Urothelium cell line (cell line): ENCODE data around the gene SLC35E2B.
"Not testable (repeated sequence)": the region's sequence is repeated elsewhere in the genome, so short reads cannot be mapped to it uniquely, and the experiment has no call there.

Experiments
- DNase-seq: peaks from one replicate; pipeline ENCODE4 v3.0.0; 2011; ENCODE audit warnings: low spot score, mixed read lengths
- FAIRE-seq: peaks from 2 replicates; lab custom pipeline; 2011; peaks lifted over from hg19 to GRCh38; lab: Jason Lieb, UNC

SLC35E2B gene

DNA sequence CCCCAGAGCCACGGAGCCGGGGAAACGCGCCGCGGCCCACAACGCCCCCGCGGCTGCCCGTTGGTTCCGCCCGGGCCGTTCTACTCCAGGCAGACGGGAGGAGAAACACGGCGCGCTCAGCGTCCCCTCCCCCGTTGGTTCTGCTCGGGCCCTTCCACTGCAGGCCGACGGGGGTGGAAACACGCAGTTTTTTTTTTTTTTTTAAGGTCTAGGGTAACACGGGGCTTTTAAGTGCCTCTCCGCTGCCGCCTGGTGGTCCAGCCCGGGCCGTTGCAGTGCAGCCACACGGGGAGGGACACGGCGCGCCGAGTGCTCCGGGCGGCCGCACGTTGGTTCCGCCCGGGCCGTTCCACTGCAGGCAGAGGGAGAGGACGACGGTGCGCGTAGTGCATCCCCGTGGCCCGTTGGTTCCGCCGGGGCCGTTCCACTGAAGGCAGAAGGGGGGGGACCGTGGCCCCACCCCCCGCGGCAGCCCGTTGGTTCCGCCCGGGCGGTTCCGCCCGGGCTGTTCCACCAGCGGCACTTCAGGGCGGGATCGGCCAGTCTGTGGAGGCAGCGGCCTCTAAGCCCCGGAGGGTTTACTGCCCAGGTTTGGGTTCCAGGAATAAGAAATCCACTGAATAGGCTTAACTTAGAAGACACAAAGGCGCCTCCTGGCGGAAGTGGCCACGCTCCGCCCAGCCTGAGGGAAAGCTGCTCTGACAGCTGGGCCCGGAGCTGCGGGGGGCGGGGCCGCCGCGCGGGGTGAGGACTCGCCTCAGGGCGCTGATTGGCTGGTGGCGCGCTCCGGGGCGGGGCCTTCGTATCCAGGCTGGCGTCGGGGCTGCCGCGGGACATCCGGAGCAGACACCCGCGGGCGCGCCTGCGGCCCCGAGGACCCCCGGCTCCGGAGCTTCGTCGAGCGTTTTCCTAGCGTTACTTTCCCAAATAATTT is at the start of gene SLC35E2B:
SLC35E2B (minus strand) TSS at position 82 of the 934 bp plus-strand sequence. CDS start 16,096 bp downstream, outside the sequence.
- DNase-seq, result not testable (repeated sequence)
- peak; percentile 85 for FAIRE-seq

DNA sequence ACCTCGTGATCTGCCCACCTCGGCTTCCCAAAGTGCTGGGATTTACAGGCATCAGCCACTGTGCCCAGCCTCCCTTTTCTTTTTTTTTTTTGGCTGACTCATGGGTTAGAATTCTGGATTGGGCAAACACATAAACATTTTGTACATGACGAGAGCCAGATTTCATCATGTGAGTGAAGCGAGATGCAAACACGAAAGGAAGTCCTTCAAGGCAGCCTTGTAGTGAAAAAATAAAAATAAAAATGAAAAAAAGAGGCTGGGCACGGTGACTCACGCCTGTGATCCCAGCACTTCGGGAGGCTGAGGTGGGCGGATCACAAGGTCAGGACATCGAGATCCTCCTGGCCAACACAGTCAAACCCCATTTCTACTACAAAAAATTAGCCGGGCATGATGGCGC is 48.4 kb upstream of the SLC35E2B start:
- DNase-seq, result peak; percentile 49
- FAIRE-seq, result not testable (repeated sequence)

DNA sequence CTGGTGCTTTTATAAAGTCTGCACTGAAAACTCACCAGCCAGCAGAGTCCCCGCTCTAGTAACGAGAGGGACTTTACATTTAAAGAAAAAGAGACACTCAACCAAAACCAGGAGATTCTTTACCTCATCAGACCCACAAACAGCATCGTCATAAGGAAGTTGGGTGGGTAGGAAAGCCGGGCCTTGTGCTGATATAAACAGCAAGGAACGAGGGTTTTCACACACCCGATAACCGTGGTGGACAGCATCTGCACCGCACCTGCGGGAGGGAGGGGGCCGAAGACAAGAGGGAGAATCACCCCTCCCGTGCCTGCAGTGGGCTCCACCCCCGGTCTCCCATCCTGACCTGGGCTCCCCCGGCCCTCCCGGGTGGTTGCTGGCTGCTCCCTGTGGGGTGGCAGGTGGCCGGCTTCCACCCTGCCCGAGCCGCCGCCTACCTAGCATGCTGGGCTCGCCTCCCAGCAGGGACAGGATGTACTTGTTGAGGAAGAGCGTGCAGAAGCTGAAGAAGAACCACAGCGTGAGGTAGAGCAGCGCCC is 46.3 kb upstream of the SLC35E2B start:
- DNase-seq, FAIRE-seq: not testable (repeated sequence)

DNA sequence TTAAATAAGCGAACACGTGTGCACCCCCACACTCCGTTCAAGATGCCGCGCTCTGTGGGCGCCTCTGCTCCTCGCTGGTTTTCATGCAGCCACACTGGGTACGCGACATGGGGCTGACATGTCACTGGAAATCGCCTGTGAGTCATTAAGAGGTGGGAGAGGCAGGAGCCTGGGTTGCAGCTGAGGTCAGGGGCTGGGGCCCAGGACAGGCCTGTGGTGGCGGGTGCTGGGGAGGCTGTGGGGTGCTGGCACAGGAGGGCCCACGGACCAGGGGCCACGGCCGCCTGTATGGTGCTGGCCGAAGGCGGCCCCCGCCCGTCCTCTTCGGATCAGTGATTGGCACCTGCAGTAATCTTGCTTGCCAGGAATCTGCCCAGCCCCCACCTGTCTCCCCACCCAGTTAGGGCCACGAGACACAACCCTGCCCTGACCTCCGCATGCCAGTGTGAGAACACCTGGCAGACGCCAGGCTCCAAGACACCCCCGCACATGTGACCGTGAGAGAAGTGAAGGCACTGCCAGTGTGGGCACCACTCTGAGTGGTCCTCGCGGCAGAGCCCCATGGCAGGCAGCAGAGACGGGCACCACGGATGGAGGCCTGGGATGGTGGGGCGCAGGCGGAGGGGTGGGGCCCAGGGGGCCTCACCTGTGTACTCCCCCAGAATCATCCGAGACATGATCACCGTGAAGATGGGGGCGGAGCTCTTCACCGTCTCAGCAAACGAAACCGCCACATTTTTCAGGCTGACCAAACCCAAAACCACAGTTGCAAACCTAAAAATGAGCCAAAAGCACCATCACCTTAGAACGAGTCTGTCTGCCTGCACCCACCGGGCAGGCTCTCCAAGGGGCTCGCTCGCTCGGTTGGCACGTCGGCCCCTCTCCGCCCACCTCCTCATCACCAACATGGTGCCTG is 45.3 kb upstream of the SLC35E2B start:
- not testable (repeated sequence) for FAIRE-seq, DNase-seq

DNA sequence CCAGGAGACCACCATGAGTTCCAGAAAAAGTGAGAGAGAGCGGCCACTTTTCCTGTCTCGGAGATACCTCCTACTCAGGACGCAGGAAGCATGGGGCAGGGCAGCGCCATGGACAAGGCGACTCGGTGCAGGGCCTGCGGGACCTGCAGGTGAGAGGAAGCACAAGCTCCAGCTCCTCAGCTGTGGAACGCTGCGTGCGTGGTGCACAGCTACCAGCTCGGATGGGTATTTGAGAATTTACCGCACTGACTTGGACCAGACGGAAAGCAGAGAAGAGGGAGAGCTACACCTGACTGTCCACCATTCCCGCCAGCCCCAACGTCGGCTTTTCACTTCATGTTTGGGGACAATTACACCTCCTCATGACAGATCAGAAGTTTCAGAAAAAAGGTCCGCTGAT is 39.8 kb upstream of the SLC35E2B start:
- FAIRE-seq (no peak), DNase-seq (no peak)

DNA sequence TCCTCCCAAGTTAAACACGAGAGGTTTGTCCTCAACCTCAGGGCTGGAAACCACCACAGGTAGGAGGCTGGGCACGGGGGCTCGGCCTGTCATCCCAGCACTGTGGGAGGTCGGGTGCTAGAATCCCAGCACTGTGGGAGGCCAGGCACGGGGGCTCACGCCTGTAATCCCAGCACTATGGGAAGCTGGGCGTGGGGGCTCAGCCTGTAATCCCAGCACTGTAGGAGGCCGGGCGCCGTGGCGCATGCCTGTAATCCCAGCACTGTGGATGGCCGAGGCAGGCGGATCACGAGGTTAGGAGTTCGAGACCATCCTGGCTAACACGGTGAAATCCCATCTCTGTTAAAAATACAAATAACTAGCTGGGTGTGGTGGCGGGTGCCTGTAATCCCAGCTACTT is 38.3 kb upstream of the SLC35E2B start:
- DNase-seq, result no peak
- no peak for FAIRE-seq

DNA sequence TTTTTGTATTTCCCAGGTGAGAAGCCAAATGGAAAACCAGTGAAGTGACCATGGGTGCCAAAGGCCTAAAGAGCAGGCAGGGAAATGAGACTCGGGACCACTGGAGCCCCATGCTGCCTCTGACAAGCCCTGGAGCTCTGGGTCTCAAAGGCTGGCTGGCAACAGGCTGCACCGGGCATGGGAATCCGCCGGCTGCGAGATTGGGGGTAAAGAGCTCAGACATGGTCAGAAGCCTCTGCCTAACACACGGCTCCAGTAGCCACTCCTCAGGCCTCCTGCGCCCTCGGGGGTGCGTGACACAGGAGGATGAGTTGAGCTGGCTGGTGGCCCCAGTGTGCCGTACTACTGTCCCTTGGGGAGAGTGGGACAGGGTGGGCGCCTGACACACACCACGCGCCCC is 37.6 kb upstream of the SLC35E2B start:
- FAIRE-seq, DNase-seq: not testable (repeated sequence)

DNA sequence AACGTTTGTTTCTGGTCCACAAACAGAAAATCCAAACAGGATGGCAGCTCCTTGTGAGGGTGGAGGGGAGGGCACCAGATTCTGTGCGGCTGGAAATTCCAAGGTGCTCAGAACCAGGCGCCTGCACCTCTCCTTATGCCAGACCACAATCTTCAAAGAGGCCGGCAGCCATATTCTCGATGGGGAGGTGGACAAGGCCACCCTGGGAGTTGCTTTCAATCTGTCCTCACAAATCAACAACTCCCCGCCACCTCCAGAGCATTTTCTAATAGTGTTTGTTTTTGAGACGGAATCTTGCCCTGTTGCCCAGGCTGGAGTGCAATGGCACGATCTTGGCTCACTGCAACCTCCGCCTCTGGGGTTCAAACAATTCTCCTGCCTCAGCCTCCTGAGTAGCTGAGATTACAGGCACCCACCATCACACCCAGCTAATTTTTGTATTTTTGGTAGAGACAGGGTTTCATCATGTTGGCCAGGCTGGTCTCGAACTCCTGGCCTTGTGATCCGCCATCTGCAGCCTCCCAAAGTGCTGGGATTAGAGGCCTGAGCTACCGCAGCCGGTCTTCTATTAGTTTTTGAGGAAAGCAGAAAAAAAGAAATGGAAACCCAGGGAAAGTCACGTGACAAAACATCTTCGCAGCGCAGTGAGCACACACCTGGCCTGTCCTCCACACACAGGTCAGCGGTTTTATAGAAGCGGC is 36.7 kb upstream of the SLC35E2B start:
- FAIRE-seq, DNase-seq: not testable (repeated sequence)

DNA sequence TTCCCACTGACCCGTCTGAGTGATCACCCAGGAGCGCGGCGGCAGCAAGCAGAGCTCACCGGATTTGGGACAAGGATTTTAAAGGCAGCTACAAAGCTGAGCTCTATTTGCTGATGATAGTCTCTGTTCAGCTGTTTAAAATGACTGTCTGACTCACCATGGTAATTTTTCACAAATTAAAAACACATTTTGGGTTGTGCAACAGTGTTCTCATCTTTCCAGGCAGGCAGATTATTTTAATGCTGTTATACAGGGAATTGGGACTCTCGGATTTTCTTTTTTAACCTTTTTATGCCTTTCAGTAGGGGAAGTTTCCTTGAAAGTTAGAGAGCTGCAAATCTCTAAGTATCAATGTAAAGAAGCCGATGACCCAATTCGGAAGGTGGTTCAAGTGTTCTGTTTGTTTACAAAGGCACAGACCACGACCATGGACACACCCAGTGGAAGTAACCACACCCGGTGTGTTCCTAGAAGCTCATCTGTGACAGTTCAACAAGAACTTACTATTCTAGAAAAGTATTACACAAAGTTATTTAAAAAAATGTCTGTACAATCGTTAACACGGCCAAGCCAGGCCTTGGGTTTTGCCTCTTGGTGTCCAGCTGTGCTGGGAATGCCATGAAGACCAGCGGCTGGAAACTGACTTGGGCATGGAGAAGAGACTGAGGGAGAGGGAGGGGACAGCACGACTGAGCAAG is 35.9 kb upstream of the SLC35E2B start:
- not testable (repeated sequence) for DNase-seq, FAIRE-seq

DNA sequence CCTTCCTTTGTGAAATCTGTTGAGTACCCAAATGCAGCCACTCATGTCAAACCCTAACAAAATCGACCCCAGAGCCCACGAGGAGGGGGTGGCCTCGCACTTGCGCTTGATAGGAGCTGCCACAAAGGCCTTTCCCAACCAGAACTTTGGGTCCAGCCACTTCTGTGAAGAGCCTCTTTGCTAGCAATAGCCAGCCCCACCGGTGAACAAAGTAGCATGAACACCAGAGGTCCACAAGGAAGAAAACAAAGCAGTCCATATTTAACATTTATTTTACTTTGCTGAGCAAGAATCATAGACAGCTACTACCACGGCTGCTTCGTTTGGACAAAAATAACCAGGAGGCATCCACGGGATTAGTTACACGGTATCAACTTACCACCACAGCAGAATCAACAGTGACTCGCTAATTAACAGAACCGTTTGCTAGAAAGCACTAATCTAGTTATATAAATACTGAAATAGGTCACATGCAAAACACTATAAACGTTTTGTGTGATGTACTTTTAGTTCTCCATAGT is 34.6 kb upstream of the SLC35E2B start:
- not testable (repeated sequence) for DNase-seq, FAIRE-seq

DNA sequence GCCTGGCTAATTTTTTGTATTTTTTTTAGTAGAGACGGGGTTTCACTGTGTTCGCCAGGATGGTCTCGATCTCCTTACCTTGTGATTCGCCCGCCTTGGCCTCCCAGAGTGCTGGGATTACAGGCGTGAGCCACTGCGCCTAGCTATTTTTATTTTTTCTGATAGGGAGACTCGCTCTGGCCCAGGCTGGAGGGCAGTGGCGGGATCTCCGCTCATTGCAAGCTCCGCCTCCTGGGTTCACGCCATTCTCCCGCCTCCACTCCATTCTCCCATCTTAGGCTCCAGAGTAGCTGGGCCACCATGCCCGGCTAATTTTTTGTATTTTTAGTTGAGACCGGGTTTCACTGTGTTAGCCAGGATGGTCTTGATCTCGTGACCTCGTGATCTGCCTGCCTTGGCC is 33.5 kb upstream of the SLC35E2B start:
- not testable (repeated sequence) for FAIRE-seq, DNase-seq

DNA sequence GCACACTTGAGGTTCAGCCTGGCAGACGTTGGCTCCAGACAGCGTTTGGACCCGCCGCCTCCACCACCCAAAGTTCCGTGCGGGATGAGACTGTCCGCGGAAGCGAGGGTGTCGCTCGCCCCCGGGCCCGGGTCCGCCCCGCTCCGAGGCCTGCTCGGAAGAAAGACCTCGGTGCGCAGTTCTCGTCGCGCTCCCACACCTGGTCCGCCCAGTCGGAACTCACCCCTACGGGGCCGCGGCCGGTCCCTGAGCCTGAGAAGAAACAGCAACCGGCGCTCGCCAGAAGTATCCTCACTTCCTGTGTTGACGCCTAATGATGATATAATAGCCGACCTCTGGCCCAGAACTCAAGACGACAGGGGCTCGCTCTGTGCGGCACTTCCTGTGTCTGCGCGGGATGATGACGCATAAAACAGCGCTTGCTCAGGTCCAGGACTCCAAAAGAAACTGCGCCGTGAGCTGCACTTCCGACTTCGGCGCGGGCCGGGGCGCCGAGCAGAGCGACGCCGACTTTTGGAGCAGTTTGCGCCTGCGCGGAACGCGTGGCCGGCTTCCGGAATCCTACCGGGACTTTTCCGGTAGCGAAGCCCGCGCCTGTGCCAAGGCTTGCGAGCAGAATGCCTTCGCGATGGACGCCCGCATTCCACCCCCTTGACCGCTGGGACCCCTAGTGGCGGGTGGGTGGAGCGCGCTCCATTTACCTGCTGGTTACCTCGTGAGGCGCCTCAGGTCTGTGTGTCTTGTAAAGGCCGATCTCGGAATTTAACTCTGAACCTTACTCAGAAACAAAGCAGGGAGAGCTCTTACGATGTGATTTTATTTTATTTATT is 31.7 kb upstream of the SLC35E2B start, which contains the start of gene CDK11A:
CDK11A (minus strand) TSS at position 323 of the 830 bp plus-strand sequence. CDS start 1,539 bp downstream, outside the sequence.
- FAIRE-seq, result not testable (repeated sequence)
- peak; percentile 89 for DNase-seq

DNA sequence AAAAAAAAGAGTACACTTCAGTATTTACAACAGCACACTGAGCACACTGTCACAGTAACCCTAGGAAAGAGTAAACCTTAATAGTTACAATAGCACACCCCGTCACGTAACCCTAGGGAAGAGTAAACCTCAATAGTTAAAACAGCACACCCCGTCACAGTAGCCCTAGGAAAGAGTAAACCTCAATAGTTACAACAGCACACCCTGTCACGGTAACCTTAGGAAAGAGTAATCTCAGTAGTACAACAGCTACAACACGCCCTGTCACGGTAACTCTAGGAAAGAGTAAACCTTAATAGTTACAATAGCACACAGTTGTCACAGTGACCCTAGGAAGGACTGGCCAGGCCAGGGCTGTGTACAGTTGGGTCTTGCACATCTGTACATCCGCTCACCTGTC is 28.6 kb upstream of the SLC35E2B start:
- no peak for DNase-seq
- no peak for FAIRE-seq

DNA sequence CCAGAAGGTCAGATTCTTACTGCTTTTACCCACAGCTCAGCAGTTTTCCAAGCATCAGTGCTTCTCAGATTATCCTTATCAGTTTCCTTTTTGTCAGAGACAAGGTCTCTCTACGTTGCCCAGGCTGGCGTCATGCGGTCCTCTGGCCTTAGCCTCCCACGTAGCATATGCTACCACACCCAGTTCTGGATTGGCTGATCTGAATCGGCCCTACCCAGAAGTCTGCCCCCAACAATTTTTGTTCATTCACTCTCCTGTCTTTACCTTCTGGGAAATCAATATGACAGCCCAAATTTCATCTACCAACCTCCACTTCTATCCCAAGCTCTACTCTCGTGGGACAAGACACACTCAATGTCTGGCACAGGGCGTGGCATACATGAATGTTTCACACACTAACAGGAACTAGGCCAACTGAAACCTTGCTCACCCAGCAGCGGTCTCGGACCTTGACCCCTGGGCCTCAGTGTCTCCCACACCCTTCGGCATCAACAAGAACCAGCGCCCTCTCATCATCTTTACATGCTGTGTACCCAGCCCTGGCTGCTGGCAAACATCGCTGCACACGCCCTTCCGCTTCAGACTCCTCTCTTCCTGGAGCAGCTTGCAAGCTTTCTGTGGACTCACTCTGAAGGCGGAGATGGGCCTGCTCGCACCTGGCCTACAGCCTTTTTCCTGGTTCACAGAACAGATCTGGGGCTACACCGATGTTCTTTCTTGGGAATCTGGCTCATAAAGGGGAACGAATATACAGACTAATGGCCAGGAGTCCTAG is 22.7 kb upstream of the SLC35E2B start:
- not testable (repeated sequence) for FAIRE-seq, DNase-seq

DNA sequence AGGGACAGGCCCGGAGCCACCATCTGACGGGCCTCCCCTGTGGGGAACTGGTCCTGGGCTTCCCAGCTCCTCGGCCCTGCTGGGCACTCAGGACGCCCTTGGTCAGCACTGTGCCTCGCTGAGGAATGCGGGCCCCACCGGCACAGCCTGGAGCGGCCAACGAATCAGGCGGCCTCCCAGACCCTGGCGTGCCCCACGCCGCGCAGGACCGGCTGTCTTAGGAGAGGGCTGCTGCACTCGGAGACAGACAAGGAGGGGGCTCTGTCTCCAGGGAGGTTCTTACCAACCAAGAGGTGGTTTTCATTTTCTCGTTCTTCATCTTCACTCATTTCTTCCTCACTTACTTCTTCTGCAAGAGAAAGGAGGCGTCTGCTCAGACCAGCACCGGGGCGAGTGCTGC is 15.3 kb upstream of the SLC35E2B start:
- DNase-seq, FAIRE-seq: not testable (repeated sequence)

DNA sequence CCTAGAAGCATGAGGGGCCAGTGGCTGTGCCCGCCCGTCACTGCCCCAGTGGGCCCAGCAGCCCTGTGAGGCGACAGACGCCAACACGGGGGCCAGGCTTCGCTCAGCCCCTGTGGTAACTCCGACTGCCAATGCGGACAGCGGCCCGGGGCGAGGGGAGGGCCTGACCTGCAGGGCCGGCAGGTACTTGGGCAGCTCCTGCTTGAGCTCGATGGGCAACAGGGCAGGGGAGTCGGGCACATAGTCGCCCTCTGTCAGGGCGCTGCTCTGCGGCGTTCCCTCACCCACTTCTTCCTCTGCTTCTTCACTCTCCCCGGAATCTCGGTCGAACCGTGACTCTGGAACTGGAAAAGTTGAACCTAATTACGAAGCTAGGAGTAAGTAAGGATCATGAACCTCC is 14.6 kb upstream of the SLC35E2B start:
- FAIRE-seq, DNase-seq: not testable (repeated sequence)

DNA sequence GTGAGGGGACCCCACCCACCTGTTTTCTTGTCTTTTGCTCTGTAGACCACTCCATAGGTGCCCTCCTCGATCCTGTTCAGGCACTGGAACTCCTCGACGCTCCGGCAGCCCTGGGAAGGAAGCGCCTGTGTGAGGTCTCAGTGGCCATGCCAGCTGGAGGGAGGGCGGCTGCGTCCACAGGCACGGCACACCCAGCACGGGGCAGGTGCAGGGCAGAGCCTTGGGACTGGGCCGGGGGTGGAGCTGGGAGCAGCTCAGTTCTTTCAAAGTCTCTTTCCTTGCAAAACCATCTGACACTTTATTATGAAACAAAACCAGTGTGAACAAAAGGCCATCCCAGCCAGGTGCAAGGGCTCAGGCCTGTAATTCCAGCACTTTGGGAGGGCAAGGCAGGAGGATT is 13.0 kb upstream of the SLC35E2B start:
- DNase-seq, FAIRE-seq: not testable (repeated sequence)
